ENCODE data around the gene TRIO.

TRIO gene

GRCh38 chr5:14455814-14456321, 312.7 kb downstream of the TRIO start:
- no peak for TF ChIP-seq CTCF (IDR thresholded peaks at IDR 0.05; ENCODE audit: low read depth, low read length, missing control alignments)
- in situ Hi-C loops (cut with HindIII; ENCODE audit: low sequenced_read_pairs) = no loop called here
- no peak overlapping the region for H3K4me3 ChIP-seq (ENCODE audit: low read depth, low read length)
- DNase-seq (ENCODE audit: low read depth) = no peak

- DNase-seq (ENCODE audit: low read depth) = no peak
Observed at GRCh38 chr5:14457476-14457875, 314.3 kb downstream of the TRIO start.

GRCh38 chr5:14458414-14458813, 315.3 kb downstream of the TRIO start:
- in situ Hi-C loops (cut with HindIII; ENCODE audit: low sequenced_read_pairs) = no loop called here
- DNase-seq (ENCODE audit: low read depth) = no peak
- H3K4me3 ChIP-seq (ENCODE audit: low read depth, low read length) = no peak overlapping the region
- TF ChIP-seq CTCF (IDR thresholded peaks at IDR 0.05; ENCODE audit: low read depth, low read length, missing control alignments) = no peak

More at GRCh38 chr5:14457476-14457875, 314.3 kb downstream of the TRIO start:
- in situ Hi-C loops (cut with HindIII; ENCODE audit: low sequenced_read_pairs) = no loop called here
- no peak for TF ChIP-seq CTCF (IDR thresholded peaks at IDR 0.05; ENCODE audit: low read depth, low read length, missing control alignments)
- no peak overlapping the region for H3K4me3 ChIP-seq (ENCODE audit: low read depth, low read length)

GRCh38 chr5:14460844-14461398, 317.8 kb downstream of the TRIO start:
- no peak overlapping the region for H3K4me3 ChIP-seq (ENCODE audit: low read depth, low read length)
- no peak for TF ChIP-seq CTCF (IDR thresholded peaks at IDR 0.05; ENCODE audit: low read depth, low read length, missing control alignments)
- DNase-seq (ENCODE audit: low read depth) = no peak
- in situ Hi-C loops (cut with HindIII; ENCODE audit: low sequenced_read_pairs) = no loop called here

- in situ Hi-C loops (cut with HindIII; ENCODE audit: low sequenced_read_pairs) = no loop called here
- H3K4me3 ChIP-seq (ENCODE audit: low read depth, low read length) = no peak overlapping the region
- TF ChIP-seq CTCF (IDR thresholded peaks at IDR 0.05; ENCODE audit: low read depth, low read length, missing control alignments) = no peak
- DNase-seq (ENCODE audit: low read depth) = no peak
Observed at GRCh38 chr5:14462681-14463080, 319.5 kb downstream of the TRIO start.

- in situ Hi-C loops (cut with HindIII; ENCODE audit: low sequenced_read_pairs) = no loop called here
- no peak overlapping the region for H3K4me3 ChIP-seq (ENCODE audit: low read depth, low read length)
- no peak for TF ChIP-seq CTCF (IDR thresholded peaks at IDR 0.05; ENCODE audit: low read depth, low read length, missing control alignments)
- DNase-seq (ENCODE audit: low read depth) = no peak
Observed at GRCh38 chr5:14463629-14464028, 320.5 kb downstream of the TRIO start.

Measured in astrocyte of the cerebellum (primary cell).